Spleen (tissue), 11 donors: ENCODE data around the gene VAV2. TPM values are rescaled to one million over a fixed set of nuclear protein-coding genes. Genes with fewer than 3 reads are reported as not detected.

Source experiments
- DNase-seq: peaks from one replicate; pipeline ENCODE4 v3.0.0-alpha.2; 2020
- H3K27ac ChIP-seq, 8 donors: fragments of 200-600 bp; sonication (generic) in 7 of 8; 1 replicate in 4 of 8; 2 replicates in 4 of 8; pipeline versions ENCODE4 v1.5.0 to v1.8.0; 2016 to 2021; ENCODE audit warnings: inconsistent platforms in 4 of 8, mild to moderate bottlenecking in 4 of 8, moderate library complexity in 1 of 8
- H3K27me3 ChIP-seq, 7 donors: fragments of 200-600 bp; sonication (generic) in 6 of 7; replicated peaks in 1 of 7; 1 replicate in 4 of 7; 2 replicates in 3 of 7; pipeline versions ENCODE4 v1.5.0 to v1.8.0; 2016 to 2021; ENCODE audit warnings: inconsistent platforms in 3 of 7, mild to moderate bottlenecking in 1 of 7
- H3K36me3 ChIP-seq, 6 donors: fragments of 200-600 bp; sonication (generic) in 5 of 6; 1 replicate in 4 of 6; 2 replicates in 2 of 6; pipeline versions ENCODE4 v1.5.0 to v1.8.0; 2016 to 2021; ENCODE audit warnings: inconsistent platforms in 2 of 6
- H3K4me1 ChIP-seq, 6 donors: fragments of 200-600 bp; sonication (generic) in 5 of 6; 1 replicate in 3 of 6; 2 replicates in 3 of 6; pipeline versions ENCODE4 v1.5.0 to v1.8.0; 2016 to 2021; ENCODE audit warnings: inconsistent platforms in 3 of 6
- H3K4me3 ChIP-seq, 8 donors: fragments of 200-600 bp; sonication (generic) in 7 of 8; 1 replicate in 4 of 8; 2 replicates in 4 of 8; pipeline versions ENCODE4 v1.5.0 to v1.8.0; 2016 to 2021; ENCODE audit warnings: inconsistent platforms in 4 of 8, mild to moderate bottlenecking in 4 of 8, moderate library complexity in 2 of 8
- H3K9me3 ChIP-seq, 8 donors: fragments of 200-600 bp; sonication (generic) in 7 of 8; 1 replicate in 4 of 8; 2 replicates in 4 of 8; pipeline versions ENCODE4 v1.5.0 to v1.8.0; 2016 to 2021; ENCODE audit warnings: inconsistent platforms in 4 of 8
- CTCF ChIP-seq, 11 experiments: fragments of 200-600 bp in 7 of 11; fragments of 450-650 bp in 4 of 11; sonication (generic) in 4 of 11; IDR thresholded peaks in 8 of 11; conservative IDR thresholded peaks in 3 of 11; 1 replicate in 7 of 11; 2 replicates in 4 of 11; pipeline versions ENCODE4 v1.4.0 to v1.8.0; 2016 to 2021; ENCODE audit warnings: antibody characterized with exemption in 11 of 11, inconsistent platforms in 4 of 11, mild to moderate bottlenecking in 1 of 11
- POLR2A ChIP-seq, 3 donors: fragments of 450-650 bp; IDR thresholded peaks; one replicate each; pipeline ENCODE4 v1.5.1; 2017; ENCODE audit warnings: antibody characterized with exemption in 3 of 3, mild to moderate bottlenecking in 1 of 3
- POLR2AphosphoS5 ChIP-seq, 3 donors: sonication (generic); formaldehyde crosslinking; IDR thresholded peaks; one replicate each; pipeline ENCODE4 v1.5.1; 2017; ENCODE audit warnings: antibody characterized with exemption in 3 of 3
- WGBS, 5 donors: extraction: QIAGEN DNeasy Blood & Tissue Kit in 3 of 5; methylation state at CpG; one replicate each; pipeline versions ENCODE4 v1.1.5 to v1.1.7; 2013 to 2018; 5-methylcytosine and 5-hydroxymethylcytosine counted together
- intact Hi-C: fragments of 100-400 bp; cut with DNase I; formaldehyde crosslinking; loops from one replicate; pipeline ENCODE4 v1.15.0; 2023; ENCODE audit warnings: low total_unique reads
- polyA plus RNA-seq, 3 donors: library from polyadenylated mRNA; stranded (reverse); fragments of 200-250 nt; gene quantifications; one replicate each; pipeline ENCODE4 v1.2.1, GENCODE V29; 2013
- total RNA-seq, 7 donors: library from RNA; depleted of rRNA in 3 of 7; stranded (reverse); fragments of >200 nt in 3 of 7; fragmentation: NEBNext Ultra II Directional in 4 of 7; extraction: Animal tissue kit (Norgen Biotek cat#: 25700) in 4 of 7; gene quantifications; one replicate each; pipeline versions ENCODE4 v1.1.0 to v1.2.1, GENCODE V29; 2016 to 2021
- donor health status: healthy with polysubstance abuse.
- donor health status: DM: no; HTN: no; CAD: no; lungs with moderate emphysema.
- donor health status: DM: no; HTN: no; CAD: no.
- donor health status: Bipolar disorder and iron deficiency.
- donor health status: healthy.
- donor health status: DM: no; HTN: no; CAD: no.
- donor health status: DM: yes; HTN: yes; CAD: no.

VAV2 gene
- total and polyA plus RNA-seq, 10 donors, result 14.2 to 39.2 (median 23.3) TPM

GRCh38 chr9:134003237-134003636 is 11.1 kb upstream of the VAV2 start:
- no peaks in the 10 kb centered on the region for H3K4me1 ChIP-seq
- no peak overlapping the region for H3K27ac ChIP-seq
- no peak overlapping the region for H3K4me3 ChIP-seq
- no peak for TF ChIP-seq POLR2AphosphoS5 (IDR thresholded peaks at IDR 0.05)
- no peak for TF ChIP-seq POLR2A (IDR thresholded peaks at IDR 0.05)
- TF ChIP-seq CTCF (IDR thresholded peaks at IDR 0.05 in 8 of 11, conservative IDR thresholded peaks at IDR 0.05 in 3 of 11), result no peak
- WGBS, 5 donors, result 80 to 97% (median 91%) methylated on average over 1 to 2 of the region's 2 CpGs
- no peak for DNase-seq
- intact Hi-C loops, result no loop called here
- H3K9me3 ChIP-seq, result no peaks in the 10 kb centered on the region
- H3K36me3 ChIP-seq, result no peaks in the 10 kb centered on the region
- peaks cover 0 to 41% (median 0%) of the 10 kb centered on the region in 7 donors for H3K27me3 ChIP-seq

- H3K36me3 ChIP-seq, result no peaks in the 10 kb centered on the region
- intact Hi-C loops, result no loop called here
- TF ChIP-seq POLR2A (IDR thresholded peaks at IDR 0.05), result no peak
- TF ChIP-seq CTCF (IDR thresholded peaks at IDR 0.05 in 8 of 11, conservative IDR thresholded peaks at IDR 0.05 in 3 of 11), result no peak
- TF ChIP-seq POLR2AphosphoS5 (IDR thresholded peaks at IDR 0.05), result no peak
- peak; percentile 30 for DNase-seq
- H3K27ac ChIP-seq, result no peak overlapping the region
- no peaks in the 10 kb centered on the region for H3K9me3 ChIP-seq
- no peak overlapping the region for H3K4me3 ChIP-seq
- peaks cover 0 to 37% (median 0%) of the 10 kb centered on the region in 7 donors for H3K27me3 ChIP-seq
- 71 to 100% (median 88%) methylated on average over 2 of the region's 2 CpGs for WGBS, 5 donors
- no peaks in the 10 kb centered on the region for H3K4me1 ChIP-seq
Observed at GRCh38 chr9:134002796-134003195, 10.7 kb upstream of the VAV2 start.

GRCh38 chr9:133999851-134000265 is 7.7 kb upstream of the VAV2 start:
- H3K27ac ChIP-seq, result no peak overlapping the region

More at GRCh38 chr9:133999851-134000265, 7.7 kb upstream of the VAV2 start:
- no peak overlapping the region for H3K4me3 ChIP-seq
- H3K27me3 ChIP-seq, result peaks cover 0 to 42% (median 0%) of the 10 kb centered on the region in 7 donors
- DNase-seq, result no peak
- H3K36me3 ChIP-seq, result no peaks in the 10 kb centered on the region
- WGBS, 5 donors, result 73 to 87% (median 84%) methylated on average over 4 to 6 of the region's 6 CpGs
- H3K9me3 ChIP-seq, result no peaks in the 10 kb centered on the region
- intact Hi-C loops, result no loop called here
- H3K4me1 ChIP-seq, result no peaks in the 10 kb centered on the region
- no peak for TF ChIP-seq POLR2AphosphoS5 (IDR thresholded peaks at IDR 0.05)
- no peak for TF ChIP-seq CTCF (IDR thresholded peaks at IDR 0.05 in 8 of 11, conservative IDR thresholded peaks at IDR 0.05 in 3 of 11)
- no peak for TF ChIP-seq POLR2A (IDR thresholded peaks at IDR 0.05)
